Heart left ventricle (tissue), 16 donors: Measurements from ENCODE around the gene F3. TPM values are rescaled to one million over a fixed set of nuclear protein-coding genes. Genes with fewer than 3 reads are reported as not detected.

Experiments used
- ATAC-seq, 4 donors: fragments of 200-7000 bp; cut with Tn5 transposase; one replicate each; pipeline ENCODE4 v1.9.1; 2020 to 2022; ENCODE audit warnings: moderate library complexity in 4 of 4, mild to moderate bottlenecking in 3 of 4, moderate number of reproducible peaks in 1 of 4
- DNase-seq, 5 donors: peaks; one replicate each; pipeline ENCODE4 v3.0.0-alpha.2; 2020
- H3K27ac ChIP-seq, 12 donors: fragments of 200-600 bp; sonication (generic) in 4 of 12; one replicate each; pipeline versions ENCODE4 v1.5.0 to v1.8.0; 2016 to 2022; ENCODE audit warnings: mild to moderate bottlenecking in 2 of 12
- H3K27me3 ChIP-seq, 9 donors: fragments of 200-600 bp; sonication (generic) in 2 of 9; one replicate each; pipeline versions ENCODE4 v1.5.1 to v1.8.0; 2016 to 2022; ENCODE audit warnings: mild to moderate bottlenecking in 3 of 9
- H3K36me3 ChIP-seq, 9 donors: fragments of 200-600 bp; sonication (generic) in 2 of 9; one replicate each; pipeline versions ENCODE4 v1.5.0 to v1.8.0; 2018 to 2022; ENCODE audit warnings: mild to moderate bottlenecking in 2 of 9
- H3K4me1 ChIP-seq, 12 donors: fragments of 200-600 bp; sonication (generic) in 4 of 12; one replicate each; pipeline versions ENCODE4 v1.5.0 to v1.8.0; 2016 to 2022; ENCODE audit warnings: mild to moderate bottlenecking in 3 of 12
- H3K4me3 ChIP-seq, 12 donors: fragments of 200-600 bp; sonication (generic) in 4 of 12; one replicate each; pipeline versions ENCODE4 v1.5.0 to v1.8.0; 2017 to 2022; ENCODE audit warnings: mild to moderate bottlenecking in 9 of 12, moderate library complexity in 4 of 12
- H3K9me3 ChIP-seq, 12 donors: fragments of 200-600 bp; sonication (generic) in 4 of 12; one replicate each; pipeline versions ENCODE4 v1.5.0 to v1.8.0; 2016 to 2022; ENCODE audit warnings: mild to moderate bottlenecking in 1 of 12
- CTCF ChIP-seq, 12 donors: fragments of 200-600 bp; sonication (generic) in 4 of 12; IDR thresholded peaks; one replicate each; pipeline versions ENCODE4 v1.5.0 to v1.8.0; 2018 to 2022; ENCODE audit warnings: antibody characterized with exemption in 12 of 12, mild to moderate bottlenecking in 5 of 12
- POLR2A ChIP-seq, 2 donors: fragments of 450-650 bp; IDR thresholded peaks; one replicate each; pipeline ENCODE4 v1.6.1; 2017; ENCODE audit warnings: antibody characterized with exemption in 2 of 2, mild to moderate bottlenecking in 2 of 2, moderate library complexity in 2 of 2
- WGBS, 4 donors: extraction: QIAGEN DNeasy Blood & Tissue Kit in 2 of 4; methylation state at CpG; one replicate each; pipeline versions ENCODE4 v1.1.5 to v1.1.7; 2013 to 2018; 5-methylcytosine and 5-hydroxymethylcytosine counted together
- intact Hi-C, 10 donors: fragments of 100-400 bp; cut with DNase I; formaldehyde crosslinking; loops; one replicate each; pipeline versions ENCODE4 v1.11.1 to v1.14.2; 2022
- long read RNA-seq, 3 donors: library from polyadenylated mRNA; unstranded; transcript quantifications; one replicate each; pipeline ENCODE4 v2.0.0, GENCODE V29; 2020 to 2021
- polyA plus RNA-seq, 2 donors: library from polyadenylated mRNA; stranded (reverse); fragments of 200-250 nt; gene quantifications; one replicate each; pipeline ENCODE4 v1.2.3, GENCODE V29; 2013
- total RNA-seq, 9 donors: library from RNA; depleted of rRNA in 2 of 9; stranded (reverse); fragments of >200 nt in 2 of 9; fragmentation: NEBNext Ultra II Directional in 3 of 9; extraction: Animal tissue kit (Norgen Biotek cat#: 25700) in 3 of 9; gene quantifications; one replicate each; pipeline versions ENCODE4 v1.1.0 to v1.2.4, GENCODE V29; 2016 to 2023
- donor health status: ischemic (EF 13 %, LVEDD 7.1; RV severe dilation, severe dysfunction).
- donor health status: healthy with polysubstance abuse.
- donor health status: DM: no; HTN: yes; CAD: no.
- donor health status: DM: no; HTN: no; CAD: no.
- donor health status: ischemic (EF 25% LVEDD 6.9; RV normal size, moderate dysfunction).
- donor health status: ischemic (EF 25% LVEDD 5.7; RV mildly dilated, moderate dysfunction).
- donor health status: healthy.
- donor health status: DM: yes; HTN: yes; CAD: no.
- donor health status: ischemic (EF 35%, LVEDD 5.7; RV mildly dilated, moderate dysfunction).
- donor health status: nonischemic (EF 11% LVEDD 7.7; RV severe dilation, severe dysfunction).
- donor health status: DM: yes; HTN: yes; CAD: no.
- donor health status: PGD.
- donor health status: ischemic (EF 29% LVEDD 5.4; RV normal size, mild dysfunction).
- donor health status: nonischemic (EF 23%, LVEDD 6.1; RV moderate dilation, normal function).

Gene F3
- total RNA-seq (10 to 100 TPM; 28.6 to 88.8 (median 50.1) TPM), polyA plus RNA-seq (10 to 100 TPM; 25.4 to 36.4 TPM)
- long read RNA-seq, donor 1, transcript F3-201 (6 exons, 2,287 nt) = major isoform, 27 of 37 reads
- long read RNA-seq, donor 1, partial matches to known transcripts = 1 of 37 reads
- long read RNA-seq, donor 1, other reads (novel, unspliced or antisense) = 8 of 37 reads
- long read RNA-seq, donor 2, transcript F3-201 (6 exons, 2,287 nt) = major isoform, 51 of 59 reads
- long read RNA-seq, donor 2, partial matches to known transcripts = 3 of 59 reads
- long read RNA-seq, donor 2, other reads (novel, unspliced or antisense) = 5 of 59 reads
- long read RNA-seq, donor 3, transcript F3-201 (6 exons, 2,287 nt) = major isoform, 18 of 28 reads
- long read RNA-seq, donor 3, partial matches to known transcripts = 3 of 28 reads
- long read RNA-seq, donor 3, other reads (novel, unspliced or antisense) = 6 of 28 reads

GRCh38 chr1:94541246-94542087 lies at the start of gene F3:
Gene F3 (minus strand): TSS chr1:94541759. CDS start chr1:94541636, 123 bp downstream.
- H3K36me3 ChIP-seq = peaks cover 0 to 3% (median 0%) of the 10 kb centered on the region in 9 donors
- peak within 1 kb of the TSS; percentile 48 to 87 (median 74) for H3K4me3 ChIP-seq
- H3K27ac ChIP-seq = peak within 1 kb of the TSS; percentile 80 to 95 (median 92)
- peak; percentile 89 to 95 (median 93) for DNase-seq
- no peaks in the 10 kb centered on the region for H3K27me3 ChIP-seq
- H3K9me3 ChIP-seq = no peaks in the 10 kb centered on the region
- peak; percentile 83 to 91 for TF ChIP-seq POLR2A (IDR thresholded peaks at IDR 0.05)
- peak in 3 of 12 donors; percentile 10 to 25 (median 15) for TF ChIP-seq CTCF (IDR thresholded peaks at IDR 0.05)
- intact Hi-C loops = loop anchor here in 5 of 10 donors (5.0 to 10.0 kb wide), 7 partner anchors 53 to 261 kb away; no protein-coding TSS in a partner anchor
- WGBS, 4 donors = 1 to 2% (median 1%) methylated on average over 30 to 91 of the region's 94 CpGs
- peak; percentile 91 to 94 (median 94) for ATAC-seq
- peaks cover 0 to 39% (median 25%) of the 10 kb centered on the region in 12 donors for H3K4me1 ChIP-seq

- Histone ChIP-seq H3K4me1 (peaks cover 0 to 20% (median 3%) of the 10 kb centered on the region in 12 donors), H3K36me3 (no peaks in the 10 kb centered on the region), H3K4me3 (no peak overlapping the region), H3K27me3 (no peaks in the 10 kb centered on the region), H3K27ac (peak overlapping the region in 5 of 12 donors; percentile 3 to 65 (median 34)), H3K9me3 (no peaks in the 10 kb centered on the region)
- TF ChIP-seq CTCF (IDR thresholded peaks at IDR 0.05) = no peak
- no peak for TF ChIP-seq POLR2A (IDR thresholded peaks at IDR 0.05)
- DNase-seq (no peak), ATAC-seq (peak; percentile 47 to 70 (median 64))
- 41 to 63% (median 53%) methylated on average over 7 of the region's 7 CpGs for WGBS, 4 donors
- intact Hi-C loops = loop anchor here in 3 of 10 donors (10.0 kb wide), 3 partner anchors 46 to 214 kb away; partner anchors contain the start of gene F3 (in 1 of the 3)
Observed at GRCh38 chr1:94590203-94591137, 48.9 kb upstream of the F3 start.

- TF ChIP-seq POLR2A (IDR thresholded peaks at IDR 0.05) = no peak
- no peak for TF ChIP-seq CTCF (IDR thresholded peaks at IDR 0.05)
- H3K4me1 ChIP-seq = peaks cover 0 to 20% (median 3%) of the 10 kb centered on the region in 12 donors
- H3K36me3 ChIP-seq = no peaks in the 10 kb centered on the region
- no peak for ATAC-seq
- whole genome bisulfite sequencing, 4 donors = 81 to 91% (median 88%) methylated on average over 4 of the region's 4 CpGs
- no peaks in the 10 kb centered on the region for H3K9me3 ChIP-seq
- no peak overlapping the region for H3K4me3 ChIP-seq
- intact Hi-C loops = loop anchor here in 4 of 10 donors (5.0 to 10.0 kb wide), 4 partner anchors 42 to 215 kb away; partner anchors contain the start of gene F3 (in 1 of the 4)
- peak overlapping the region in 2 of 12 donors; percentile 3 to 9 for H3K27ac ChIP-seq
- no peaks in the 10 kb centered on the region for H3K27me3 ChIP-seq
- no peak for DNase-seq
Observed at GRCh38 chr1:94589728-94590127, 48.2 kb upstream of the F3 start.
